GM12878 (cell line): ENCODE data around the gene BCL2L13. TPM values are rescaled to one million over a fixed set of nuclear protein-coding genes. Genes with fewer than 3 reads are reported as not detected.

ENCODE experiments used
- microRNA-seq: library from miRNA; unstranded; fragments of <30 nt; microRNA quantifications from one replicate; pipeline ENCODE4, GENCODE V29; 2018
- polyA plus RNA-seq, 11 experiments: library from polyadenylated mRNA; depleted of rRNA in 4 of 11; unstranded in 6 of 11; stranded (reverse) in 5 of 11; fragments of >200 nt; fragmentation: Nextera tagmentation in 4 of 11; fragmentation: Illumina TruSeq in 1 of 11; extraction: Ambion mirVana in 4 of 11; extraction: Trizol in 1 of 11; gene quantifications; 1 replicate in 1 of 11; 2 replicates in 10 of 11; pipeline versions ENCODE4 v1.2.1 to v1.2.3, GENCODE V29; 2011 to 2016; ENCODE audit warnings: inconsistent platforms in 2 of 11, missing spikeins in 2 of 11, low read depth in 1 of 11
- small RNA-seq: library from RNA; depleted of rRNA; stranded (forward); fragments of <200 nt; gene quantifications from one replicate; pipeline ENCODE3, GENCODE V24; 2014
- total RNA-seq, 4 experiments: library from RNA; depleted of rRNA in 3 of 4; stranded (reverse); fragments of >200 nt in 3 of 4; fragmentation: Illumina TruSeq in 1 of 4; extraction: Trizol in 1 of 4; gene quantifications; 2 replicates each; pipeline versions ENCODE4 v1.2.1 to v1.2.3, GENCODE V29; 2013 to 2021

BCL2L13 gene
- total and polyA plus RNA-seq, 10 of the 15 experiments (the other 5 are each of a cell fraction or from before 2014, with no cell fraction given), result 18.6 to 30.6 (median 28.2) TPM

Small RNA genes within 50 kb of the gene (microRNA-seq; reads per million reads assigned to microRNA genes)
- not detected for gene MIR3198-1

Small RNA genes within 50 kb of the gene (small RNA-seq; reads per million reads assigned to genes)
- not detected for gene MIR3198-1

Other genes with a start within 250 kb of the BCL2L13 start
- gene SLC25A18, start 75.3 kb upstream of the BCL2L13 start, total RNA-seq (2014; rRNA removed), result not detected in 2 replicates
- not detected in 2 replicates for gene SLC25A18, start 75.3 kb upstream of the BCL2L13 start, total RNA-seq (2014; rRNA removed; fragmentation: Illumina TruSeq; extraction: Trizol)
- gene SLC25A18, start 75.3 kb upstream of the BCL2L13 start, total RNA-seq (2021), result not detected in 2 replicates
- not detected in 2 replicates for gene SLC25A18, start 75.3 kb upstream of the BCL2L13 start, polyA plus RNA-seq (2011; rRNA removed)
- gene SLC25A18, start 75.3 kb upstream of the BCL2L13 start, polyA plus RNA-seq (2014; fragmentation: Illumina TruSeq; extraction: Trizol), result not detected in 2 replicates
- gene SLC25A18, start 75.3 kb upstream of the BCL2L13 start, polyA plus RNA-seq (2014; fragmentation: Nextera tagmentation; extraction: Ambion mirVana), result under 1 TPM in 1 of 2 experiments, not detected in 1; 0.03 TPM
- gene SLC25A18, start 75.3 kb upstream of the BCL2L13 start, polyA plus RNA-seq (2014; rRNA removed), result not detected in 2 replicates
- gene SLC25A18, start 75.3 kb upstream of the BCL2L13 start, polyA plus RNA-seq (2016; fragmentation: Nextera tagmentation; extraction: Ambion mirVana), result under 1 TPM in 1 of 2 experiments, not detected in 1; 0.09 TPM
- 82.4 and 89.0 TPM in 2 replicates for gene ATP6V1E1, start 10.0 kb upstream of the BCL2L13 start, total RNA-seq (2014; rRNA removed)
- 84.9 and 87.2 TPM in 2 replicates for gene ATP6V1E1, start 10.0 kb upstream of the BCL2L13 start, total RNA-seq (2014; rRNA removed; fragmentation: Illumina TruSeq; extraction: Trizol)
- gene ATP6V1E1, start 10.0 kb upstream of the BCL2L13 start, total RNA-seq (2021), result 66.7 and 74.6 TPM in 2 replicates
- 117 and 138 TPM in 2 replicates for gene ATP6V1E1, start 10.0 kb upstream of the BCL2L13 start, polyA plus RNA-seq (2011; rRNA removed)
- gene ATP6V1E1, start 10.0 kb upstream of the BCL2L13 start, polyA plus RNA-seq (2014; fragmentation: Illumina TruSeq; extraction: Trizol), result 128 and 152 TPM in 2 replicates
- gene ATP6V1E1, start 10.0 kb upstream of the BCL2L13 start, polyA plus RNA-seq (2014; fragmentation: Nextera tagmentation; extraction: Ambion mirVana), result 100 to 1,000 TPM in 1 of 2 experiments, 10 to 100 TPM in 1; 90.9 to 115 TPM
- gene ATP6V1E1, start 10.0 kb upstream of the BCL2L13 start, polyA plus RNA-seq (2014; rRNA removed), result 81.0 and 105 TPM in 2 replicates
- gene ATP6V1E1, start 10.0 kb upstream of the BCL2L13 start, polyA plus RNA-seq (2016; fragmentation: Nextera tagmentation; extraction: Ambion mirVana), result 10 to 100 TPM; 80.9 to 83.3 TPM
- 166 and 179 TPM in 2 replicates for gene BID, start 135.7 kb downstream of the BCL2L13 start, total RNA-seq (2014; rRNA removed)
- gene BID, start 135.7 kb downstream of the BCL2L13 start, total RNA-seq (2014; rRNA removed; fragmentation: Illumina TruSeq; extraction: Trizol), result 56.4 and 65.9 TPM in 2 replicates
- gene BID, start 135.7 kb downstream of the BCL2L13 start, total RNA-seq (2021), result 126 and 131 TPM in 2 replicates
- 79.3 and 145 TPM in 2 replicates for gene BID, start 135.7 kb downstream of the BCL2L13 start, polyA plus RNA-seq (2011; rRNA removed)
- gene BID, start 135.7 kb downstream of the BCL2L13 start, polyA plus RNA-seq (2014; fragmentation: Illumina TruSeq; extraction: Trizol), result 30.8 and 38.9 TPM in 2 replicates
- 10 to 100 TPM in 1 of 2 experiments, 1 to 10 TPM in 1; 7.9 to 16.9 TPM for gene BID, start 135.7 kb downstream of the BCL2L13 start, polyA plus RNA-seq (2014; fragmentation: Nextera tagmentation; extraction: Ambion mirVana)
- 241 and 247 TPM in 2 replicates for gene BID, start 135.7 kb downstream of the BCL2L13 start, polyA plus RNA-seq (2014; rRNA removed)
- 100 to 1,000 TPM; 186 to 203 TPM for gene BID, start 135.7 kb downstream of the BCL2L13 start, polyA plus RNA-seq (2016; fragmentation: Nextera tagmentation; extraction: Ambion mirVana)